ENCODE data around the gene RFFL. TPM values are rescaled to one million over a fixed set of nuclear protein-coding genes. Genes with fewer than 3 reads are reported as not detected.

RFFL gene
- total and polyA plus RNA-seq, 9 of the 15 experiments (the other 6 are each of a cell fraction or from before 2014, with no cell fraction given) = 3.4 to 18.1 (median 12.8) TPM

DNA sequence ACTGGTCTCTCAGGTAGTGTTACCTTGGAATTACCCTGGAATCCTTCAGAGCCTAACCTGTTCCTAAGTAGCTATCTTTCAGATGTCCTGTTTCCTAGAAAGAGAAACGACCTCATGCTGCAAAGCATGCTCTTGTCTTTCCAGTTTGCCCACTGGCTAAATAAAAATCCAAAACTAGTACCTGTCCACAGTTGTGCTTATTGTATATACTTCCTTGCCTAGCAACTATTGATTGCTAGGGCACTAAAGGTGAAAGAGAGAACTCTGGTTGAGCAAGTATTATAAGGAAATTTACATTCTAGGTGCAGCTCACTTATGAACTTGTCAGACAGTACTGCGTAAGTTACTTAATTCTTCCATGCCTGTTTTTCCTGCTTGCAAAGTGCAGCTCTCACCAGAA lies 44.7 kb downstream of the RFFL start (continued):
- TF ChIP-seq MGA (IDR thresholded peaks at IDR 0.05) = no peak

Data from K562 (cell line).